HG03342 (cell line): ENCODE results near the gene USP35.

ENCODE experiments used
- ATAC-seq: cut with Tn5 transposase; IDR thresholded peaks from one replicate; pipeline ENCODE4 v1.9.1; 2021; ENCODE audit warnings: mild to moderate bottlenecking, moderate library complexity; ENCODE audit not compliant: unreplicated experiment

USP35 gene

DNA sequence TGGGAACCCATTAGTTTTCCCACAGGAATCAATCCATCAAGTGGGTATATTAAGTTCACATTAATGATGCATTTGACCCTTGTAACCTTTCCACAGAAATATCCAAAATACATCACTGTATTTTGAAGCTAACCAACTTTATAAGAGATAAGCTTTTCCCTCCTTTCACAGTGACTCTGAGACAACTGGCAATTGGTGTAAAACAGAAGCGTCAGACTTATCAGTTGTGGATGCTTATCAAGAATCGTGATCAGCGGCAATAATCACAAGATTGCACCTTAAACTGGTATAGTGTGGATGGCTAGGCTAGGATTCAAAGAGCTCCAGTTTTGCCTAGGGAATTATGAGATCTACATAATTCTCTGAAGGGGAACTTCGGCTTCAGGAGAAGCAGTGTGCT lies 73.1 kb downstream of the USP35 start:
- ATAC-seq, result no peak

DNA sequence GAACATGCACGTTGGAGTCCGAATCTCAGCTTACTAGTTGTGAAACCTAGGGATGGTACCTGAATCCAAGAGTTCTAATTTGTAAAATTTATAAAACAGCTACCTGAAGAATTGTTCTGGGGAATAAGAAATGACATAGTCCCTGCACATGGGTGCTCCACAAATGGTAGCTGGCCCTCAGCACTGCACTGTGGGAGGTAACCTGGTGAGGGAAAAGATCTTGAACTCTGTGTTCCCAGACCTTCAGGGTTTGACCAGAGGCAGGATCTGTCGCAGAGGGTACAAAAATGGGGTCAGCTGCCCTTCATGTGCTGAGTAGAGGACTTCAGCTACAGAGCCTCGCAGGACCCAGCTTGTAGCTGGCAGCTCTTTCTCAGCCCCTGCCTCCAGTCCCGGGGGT lies 73.5 kb downstream of the USP35 start:
- no peak for ATAC-seq

DNA sequence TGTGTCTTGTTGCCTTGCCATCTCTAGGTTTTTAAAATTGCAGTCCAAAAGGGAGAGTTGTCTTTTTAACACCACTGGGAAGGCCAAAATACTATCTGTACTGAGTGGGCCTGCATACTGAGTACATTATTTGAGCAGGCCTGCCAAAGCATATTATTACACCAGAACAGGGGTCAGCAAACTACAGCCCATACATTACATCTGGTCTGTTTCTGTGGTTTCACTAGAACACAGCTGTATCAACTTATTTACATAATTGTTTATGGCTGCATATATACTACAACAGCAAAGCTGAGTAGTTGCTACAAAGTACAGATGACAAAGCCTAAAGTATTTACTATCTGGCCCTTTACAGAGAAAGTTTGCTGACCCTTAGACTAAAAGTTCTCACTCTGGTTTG lies 74.0 kb downstream of the USP35 start:
- ATAC-seq, result no peak
